Trophoblast cell (in vitro differentiated cells and primary cell): Measurements from ENCODE around the gene TP53AIP1.

Experiments used
- DNase-seq, 2 donors: peaks; one replicate each; pipeline ENCODE4 v3.0.0-alpha.2; 2016
- H2AFZ ChIP-seq: 2 replicates; pipeline ENCODE4 v1.6.1; 2013; ENCODE audit warnings: low read length, moderate library complexity, mild to moderate bottlenecking; ENCODE audit not compliant: insufficient read depth, poor library complexity
- H2AK5ac ChIP-seq: 2 replicates; pipeline ENCODE4 v1.6.1; 2013; ENCODE audit warnings: mild to moderate bottlenecking, low read length
- H2BK120ac ChIP-seq: 2 replicates; pipeline ENCODE4 v1.6.1; 2013; ENCODE audit warnings: low read length, mild to moderate bottlenecking, moderate library complexity; ENCODE audit not compliant: insufficient read depth, poor library complexity
- H2BK12ac ChIP-seq: 2 replicates; pipeline ENCODE4 v1.6.1; 2013; ENCODE audit warnings: mild to moderate bottlenecking, low read length, moderate library complexity
- H2BK5ac ChIP-seq: 2 replicates; pipeline ENCODE4 v1.6.1; 2013; ENCODE audit warnings: low read length, low read depth, moderate library complexity, mild to moderate bottlenecking; ENCODE audit not compliant: poor library complexity
- H3K14ac ChIP-seq: 2 replicates; pipeline ENCODE4 v1.6.1; 2013; ENCODE audit warnings: mild to moderate bottlenecking, low read length
- H3K18ac ChIP-seq: 2 replicates; pipeline ENCODE4 v1.6.1; 2013; ENCODE audit warnings: mild to moderate bottlenecking, low read length
- H3K23ac ChIP-seq: 2 replicates; pipeline ENCODE4 v1.6.1; 2013; ENCODE audit warnings: low read length
- H3K27ac ChIP-seq: 2 replicates; pipeline ENCODE4 v1.5.1; 2013; ENCODE audit warnings: low read depth, mild to moderate bottlenecking, inconsistent platforms, low read length, moderate library complexity
- H3K27me3 ChIP-seq: 2 replicates; pipeline ENCODE4 v1.6.1; 2013; ENCODE audit warnings: inconsistent platforms, mild to moderate bottlenecking, low read length, moderate library complexity; ENCODE audit not compliant: insufficient read depth
- H3K36me3 ChIP-seq, 2 experiments: 1 replicate in 1 of 2; 2 replicates in 1 of 2; pipeline ENCODE4 v1.6.1; 2013; ENCODE audit warnings: low read length in 2 of 2, mild to moderate bottlenecking in 2 of 2, moderate library complexity in 1 of 2; ENCODE audit not compliant: insufficient read depth in 2 of 2, control insufficient read depth in 1 of 2
- H3K4ac ChIP-seq: 2 replicates; pipeline ENCODE4 v1.6.1; 2013; ENCODE audit warnings: low read depth, mild to moderate bottlenecking, low read length, moderate library complexity
- H3K4me1 ChIP-seq, 2 experiments: 1 replicate in 1 of 2; 2 replicates in 1 of 2; pipeline ENCODE4 v1.6.1; 2013; ENCODE audit warnings: low read length in 2 of 2, mild to moderate bottlenecking in 2 of 2, moderate library complexity in 1 of 2; ENCODE audit not compliant: insufficient read depth in 2 of 2, control insufficient read depth in 1 of 2
- H3K4me2 ChIP-seq: 2 replicates; pipeline ENCODE4 v1.6.1; 2013; ENCODE audit warnings: inconsistent platforms, mild to moderate bottlenecking, low read length, moderate library complexity
- H3K4me3 ChIP-seq: 2 replicates; pipeline ENCODE4 v1.5.1; 2013; ENCODE audit warnings: mild to moderate bottlenecking, low read depth, low read length, inconsistent platforms
- H3K79me1 ChIP-seq: one replicate; pipeline ENCODE4 v1.6.1; 2013; ENCODE audit warnings: low read length
- H3K79me2 ChIP-seq: 2 replicates; pipeline ENCODE4 v1.6.1; 2013; ENCODE audit warnings: low read length, mild to moderate bottlenecking; ENCODE audit not compliant: control insufficient read depth, insufficient read depth, poor library complexity
- H3K9ac ChIP-seq: 2 replicates; pipeline ENCODE4 v1.6.1; 2013; ENCODE audit warnings: mild to moderate bottlenecking, low read length
- H3K9me3 ChIP-seq: 2 replicates; pipeline ENCODE4 v1.6.1; 2013; ENCODE audit warnings: low read depth, mild to moderate bottlenecking, control low read depth, inconsistent platforms, low read length; ENCODE audit not compliant: insufficient read depth
- H4K12ac ChIP-seq: 2 replicates; pipeline ENCODE4 v1.6.1; 2013; ENCODE audit warnings: low read depth, mild to moderate bottlenecking, low read length, moderate library complexity
- H4K8ac ChIP-seq: 2 replicates; pipeline ENCODE4 v1.6.1; 2013; ENCODE audit warnings: low read depth, mild to moderate bottlenecking, low read length, moderate library complexity
- H4K91ac ChIP-seq: one replicate; pipeline ENCODE4 v1.6.1; 2013; ENCODE audit warnings: low read depth, mild to moderate bottlenecking, low read length, moderate library complexity
- WGBS: extraction: QIAGEN DNeasy Blood & Tissue Kit; methylation state at CpG from one replicate; pipeline ENCODE4 v1.1.7; 2013; ENCODE audit warnings: missing lambda C conversion rate; ENCODE audit not compliant: insufficient read length, insufficient coverage; ENCODE audit errors: extremely low coverage; 5-methylcytosine and 5-hydroxymethylcytosine counted together

Gene TP53AIP1

DNA sequence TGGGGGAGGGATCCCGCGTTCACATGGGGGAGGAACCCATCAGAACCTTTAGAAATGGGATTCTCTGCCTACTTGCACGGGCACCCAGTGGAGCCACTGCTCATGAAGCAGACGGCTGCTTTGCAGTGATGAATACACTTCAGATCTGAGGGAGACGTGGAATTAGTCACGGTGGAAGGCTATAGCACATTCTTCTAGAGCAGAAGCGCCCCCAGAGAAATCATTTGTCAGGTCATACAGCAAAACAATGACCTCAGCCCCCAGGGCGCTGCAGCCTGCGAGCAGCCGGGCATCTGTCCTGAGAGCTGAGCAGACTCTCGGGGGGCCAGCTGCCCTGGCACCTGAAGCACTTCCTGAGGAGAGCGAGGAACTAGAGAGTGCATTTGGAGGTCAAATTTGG, 12.7 kb downstream of the TP53AIP1 start:
- Histone ChIP-seq H3K9me3 (no peaks in the 10 kb centered on the region), H3K18ac (no peak overlapping the region), H3K4me1 (no peaks in the 10 kb centered on the region), H2AFZ (no peak overlapping the region), H3K4me3 (no peak overlapping the region), H4K12ac (no peak overlapping the region), H2BK12ac (no peak overlapping the region), H3K79me2 (no peaks in the 10 kb centered on the region), H4K8ac (no peak overlapping the region), H3K27ac (no peak overlapping the region), H2BK120ac (no peak overlapping the region), H3K23ac (no peak overlapping the region), H3K4ac (no peak overlapping the region), H4K91ac (no peak overlapping the region), H3K79me1 (no peaks in the 10 kb centered on the region), H3K36me3 (no peaks in the 10 kb centered on the region), H3K4me2 (no peak overlapping the region), H3K14ac (no peak overlapping the region), H2BK5ac (no peak overlapping the region), H3K9ac (no peak overlapping the region), H2AK5ac (no peak overlapping the region), H3K27me3 (no peaks in the 10 kb centered on the region)
- DNase-seq: no peak
- no CpG with 5 or more reads among the region's 12 CpGs for WGBS

DNA sequence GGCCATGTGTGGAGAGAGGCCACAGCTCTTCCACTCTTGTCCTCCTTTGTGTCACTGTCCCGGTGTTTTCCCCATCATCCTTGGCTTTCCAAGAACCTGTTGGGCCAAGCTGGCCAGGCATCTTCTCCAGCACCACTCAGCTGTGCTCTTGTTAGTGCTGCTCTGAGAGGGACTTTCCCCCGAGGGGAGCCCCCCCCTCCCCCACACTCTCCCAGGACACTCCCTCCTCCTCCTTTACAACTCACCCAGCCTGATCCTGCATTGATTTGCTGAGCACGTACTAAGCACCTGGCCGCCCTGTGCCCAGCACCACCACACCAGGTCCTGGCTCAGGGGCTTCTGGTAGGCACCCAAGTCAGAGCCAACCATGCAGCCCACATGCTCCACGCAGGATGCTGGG, 13.2 kb downstream of the TP53AIP1 start:
- no peak overlapping the region for H4K12ac ChIP-seq
- H3K18ac ChIP-seq: no peak overlapping the region
- no peaks in the 10 kb centered on the region for H3K79me1 ChIP-seq
- H3K36me3 ChIP-seq: no peaks in the 10 kb centered on the region
- H2BK5ac ChIP-seq: no peak overlapping the region
- WGBS: no CpG with 5 or more reads among the region's 5 CpGs
- no peak overlapping the region for H3K27ac ChIP-seq
- no peak overlapping the region for H2BK12ac ChIP-seq
- no peak overlapping the region for H3K14ac ChIP-seq
- H3K9ac ChIP-seq: no peak overlapping the region
- H2BK120ac ChIP-seq: no peak overlapping the region
- no peak overlapping the region for H4K8ac ChIP-seq
- no peak overlapping the region for H2AK5ac ChIP-seq
- no peaks in the 10 kb centered on the region for H3K9me3 ChIP-seq
- no peak overlapping the region for H3K23ac ChIP-seq
- H4K91ac ChIP-seq: no peak overlapping the region
- H3K4me3 ChIP-seq: no peak overlapping the region
- no peak overlapping the region for H3K4ac ChIP-seq
- H3K79me2 ChIP-seq: no peaks in the 10 kb centered on the region
- H3K4me1 ChIP-seq: no peaks in the 10 kb centered on the region
- no peaks in the 10 kb centered on the region for H3K27me3 ChIP-seq
- DNase-seq: no peak
- no peak overlapping the region for H3K4me2 ChIP-seq
- H2AFZ ChIP-seq: no peak overlapping the region

DNA sequence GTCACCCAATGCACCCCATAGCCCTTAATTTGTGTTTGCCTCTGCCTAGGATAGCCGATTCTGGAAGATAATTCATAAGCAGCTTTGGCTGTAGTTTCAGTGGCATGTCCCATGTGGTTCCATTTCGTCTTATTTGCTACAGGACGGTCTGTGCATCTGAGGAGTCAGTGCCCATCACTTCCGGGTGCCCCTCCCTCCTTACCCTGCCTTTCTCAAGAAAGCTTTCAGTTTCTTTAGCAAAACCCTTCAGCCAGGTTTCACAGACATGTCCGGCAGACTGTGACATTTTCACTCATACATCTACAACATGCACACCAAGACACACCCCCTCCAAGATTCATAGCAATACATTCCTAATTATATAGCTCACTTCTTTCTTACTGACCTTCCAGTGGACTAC, 14.3 kb downstream of the TP53AIP1 start:
- H3K23ac ChIP-seq: no peak overlapping the region
- H2AK5ac ChIP-seq: no peak overlapping the region
- H4K8ac ChIP-seq: no peak overlapping the region
- no peak overlapping the region for H4K91ac ChIP-seq
- H3K79me1 ChIP-seq: no peaks in the 10 kb centered on the region
- no peaks in the 10 kb centered on the region for H3K9me3 ChIP-seq
- H3K79me2 ChIP-seq: no peaks in the 10 kb centered on the region
- no peak overlapping the region for H4K12ac ChIP-seq
- H3K4ac ChIP-seq: no peak overlapping the region
- H3K14ac ChIP-seq: no peak overlapping the region
- H2BK12ac ChIP-seq: no peak overlapping the region
- no peak overlapping the region for H3K18ac ChIP-seq
- H3K4me2 ChIP-seq: no peak overlapping the region
- no CpG with 5 or more reads among the region's 5 CpGs for WGBS
- no peak for DNase-seq
- H2AFZ ChIP-seq: no peak overlapping the region
- no peak overlapping the region for H3K4me3 ChIP-seq
- H2BK120ac ChIP-seq: no peak overlapping the region
- H2BK5ac ChIP-seq: no peak overlapping the region
- no peaks in the 10 kb centered on the region for H3K36me3 ChIP-seq
- no peaks in the 10 kb centered on the region for H3K27me3 ChIP-seq
- H3K4me1 ChIP-seq: no peaks in the 10 kb centered on the region
- H3K27ac ChIP-seq: no peak overlapping the region
- H3K9ac ChIP-seq: no peak overlapping the region

DNA sequence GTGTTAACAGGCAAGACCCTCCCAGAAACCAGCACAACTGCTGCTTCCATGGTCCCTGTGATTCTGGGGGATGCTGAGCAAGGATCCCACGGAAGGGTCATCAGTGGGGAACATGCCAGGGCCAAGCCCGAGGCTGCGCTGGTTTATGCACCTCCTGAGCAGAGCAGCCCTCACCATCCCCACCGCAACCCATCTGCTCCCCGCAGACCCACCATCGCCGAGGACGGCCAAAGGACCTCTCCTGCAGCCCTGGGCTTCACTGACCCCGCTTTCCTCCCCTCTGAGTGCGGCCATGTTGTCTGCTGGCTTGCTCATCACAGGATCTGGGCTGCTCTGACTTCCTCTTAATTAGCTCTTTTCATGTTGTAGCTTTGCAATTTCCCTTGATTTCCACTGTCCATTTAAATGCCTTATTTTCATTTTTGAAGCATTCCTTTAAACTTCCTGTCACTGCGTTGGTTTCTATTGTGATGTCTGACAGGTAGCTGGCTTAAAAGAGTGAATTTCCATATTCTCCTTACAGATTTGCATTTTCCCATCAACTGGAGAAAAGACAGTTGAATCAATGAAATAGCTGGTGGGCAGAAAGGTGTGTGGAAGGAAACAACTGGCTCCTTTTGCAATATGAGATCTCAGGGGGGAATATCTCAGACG, 14.9 kb downstream of the TP53AIP1 start:
- Histone ChIP-seq H3K9me3 (no peaks in the 10 kb centered on the region), H4K12ac (no peak overlapping the region), H3K18ac (no peak overlapping the region), H4K91ac (no peak overlapping the region), H2BK12ac (no peak overlapping the region), H3K9ac (no peak overlapping the region), H3K79me2 (no peaks in the 10 kb centered on the region), H3K4ac (no peak overlapping the region), H4K8ac (no peak overlapping the region), H3K27me3 (no peaks in the 10 kb centered on the region), H2BK120ac (no peak overlapping the region), H3K27ac (no peak overlapping the region), H3K23ac (no peak overlapping the region), H2AFZ (no peak overlapping the region), H3K4me1 (no peaks in the 10 kb centered on the region), H3K4me2 (no peak overlapping the region), H2BK5ac (no peak overlapping the region), H3K4me3 (no peak overlapping the region), H3K14ac (no peak overlapping the region), H3K36me3 (no peaks in the 10 kb centered on the region), H3K79me1 (no peaks in the 10 kb centered on the region), H2AK5ac (no peak overlapping the region)
- DNase-seq: no peak
- WGBS: no CpG with 5 or more reads among the region's 12 CpGs
